K562 (cell line): ENCODE results near the gene ZDHHC5. TPM values are rescaled to one million over a fixed set of nuclear protein-coding genes. Genes with fewer than 3 reads are reported as not detected.

Experiments used
- ATAC-seq: fragments of 200-7000 bp; cut with Tn5 transposase; 3 replicates; pipeline ENCODE4 v1.9.1; 2020; ENCODE audit warnings: moderate library complexity
- BruUV-seq: library from RNA; stranded (reverse); fragments of 400-500 nt; replicated peaks from 2 replicates; lab custom pipeline; 2021; lab: Mats Ljungman, UMichigan
- CTCF ChIA-PET: fragments of 300-600 bp; formaldehyde crosslinking; extraction: SDS; loops from one replicate; lab custom pipeline; 2021; ENCODE audit warnings: low intra/inter-chr PET ratio; lab: Yijun Ruan, JAX
- POLR2A ChIA-PET: fragments of 300-600, 350-650 bp; sonication (Branson Sonifier 250); formaldehyde crosslinking; extraction: SDS; loops from one replicate; lab custom pipeline; 2021; ENCODE audit warnings: antibody characterized with exemption, inconsistent platforms; lab: Yijun Ruan, JAX
- DNase-seq, 4 experiments: peaks; one replicate each; pipeline versions ENCODE4 v3.0.0 to v3.0.0-alpha.2; 2011 to 2018; ENCODE audit warnings: low spot score in 3 of 4, mixed read lengths in 3 of 4; ENCODE audit errors: extremely low read depth in 1 of 4
- FAIRE-seq: peaks from 2 replicates; lab custom pipeline; 2011; peaks lifted over from hg19 to GRCh38; lab: Jason Lieb, UNC
- H2AFZ ChIP-seq: 2 replicates; pipeline ENCODE4 v1.6.0; 2011; ENCODE audit warnings: low read depth, low read length, control low read depth, inconsistent platforms
- H3K27ac ChIP-seq: fragments of 200-600 bp; 3 replicates; pipeline ENCODE4 v1.8.0; 2011; ENCODE audit warnings: low read depth, mild to moderate bottlenecking, control low read depth, inconsistent platforms, low read length, moderate library complexity, mixed read lengths; ENCODE audit errors: extremely low read depth
- H3K27me3 ChIP-seq, 2 experiments: fragments of 300-600 bp in 1 of 2; 2 replicates in 1 of 2; 3 replicates in 1 of 2; pipeline versions ENCODE4 v1.6.0 to v1.8.0; 2011; ENCODE audit warnings: inconsistent platforms in 2 of 2, low read length in 2 of 2, mild to moderate bottlenecking in 1 of 2, mixed read lengths in 1 of 2, moderate library complexity in 1 of 2; ENCODE audit not compliant: control insufficient read depth in 2 of 2, insufficient read depth in 2 of 2
- H3K36me3 ChIP-seq: fragments of 300-600 bp; 3 replicates; pipeline ENCODE4 v1.8.0; 2011; ENCODE audit warnings: mild to moderate bottlenecking, low read length, inconsistent platforms; ENCODE audit not compliant: control insufficient read depth, insufficient read depth
- H3K4me1 ChIP-seq, 2 experiments: fragments of 200-600 bp in 1 of 2; replicated peaks in 1 of 2; 2 replicates in 1 of 2; 3 replicates in 1 of 2; pipeline versions ENCODE4 v1.5.1 to v1.8.0; 2011; ENCODE audit warnings: inconsistent platforms in 2 of 2, low read length in 2 of 2, mild to moderate bottlenecking in 1 of 2, mixed read lengths in 1 of 2, moderate library complexity in 1 of 2; ENCODE audit not compliant: control insufficient read depth in 2 of 2, insufficient read depth in 2 of 2
- H3K4me2 ChIP-seq: 2 replicates; pipeline ENCODE4 v1.6.1; 2011; ENCODE audit warnings: low read length, control low read depth, inconsistent platforms, mixed read lengths; ENCODE audit not compliant: insufficient read depth
- H3K4me3 ChIP-seq: fragments of 200-600 bp; sonication (generic), shearing (Covaris generic); 2 replicates; pipeline ENCODE4 v1.5.1; 2016; ENCODE audit warnings: control low read depth, inconsistent platforms
- H3K79me2 ChIP-seq: fragments of 200-600 bp; 3 replicates; pipeline ENCODE4 v1.8.0; 2011; ENCODE audit warnings: low read length, inconsistent platforms; ENCODE audit not compliant: control insufficient read depth, insufficient read depth
- H3K9ac ChIP-seq, 2 experiments: 2 replicates each; pipeline versions ENCODE4 v1.6.0 to v1.6.1; 2011; ENCODE audit warnings: low read depth in 2 of 2, low read length in 2 of 2, control low read depth in 1 of 2, inconsistent platforms in 1 of 2, mild to moderate bottlenecking in 1 of 2, mixed read lengths in 1 of 2; ENCODE audit not compliant: insufficient read depth in 1 of 2
- H3K9me1 ChIP-seq: one replicate; pipeline ENCODE4 v1.6.0; 2011; ENCODE audit warnings: inconsistent platforms, mild to moderate bottlenecking, low read length, moderate library complexity; ENCODE audit not compliant: control insufficient read depth, insufficient read depth
- H3K9me3 ChIP-seq: replicated peaks from 2 replicates; pipeline ENCODE4 v1.5.1; 2011; ENCODE audit warnings: low read depth, low read length, inconsistent platforms; ENCODE audit not compliant: control insufficient read depth, insufficient read depth
- H4K20me1 ChIP-seq: replicated peaks from 2 replicates; pipeline ENCODE4 v1.6.1; 2011; ENCODE audit warnings: low read length, inconsistent platforms, mixed read lengths; ENCODE audit not compliant: control insufficient read depth, insufficient read depth
- CREM ChIP-seq: IDR thresholded peaks from 2 replicates; pipeline ENCODE4 v1.6.1; 2014; ENCODE audit warnings: antibody characterized with exemption, low read depth
- FOXJ2 ChIP-seq: fragments of 200-800 bp; sonication (Bioruptor generic); IDR thresholded peaks from 2 replicates; pipeline ENCODE4 v1.6.1; 2016; ENCODE audit warnings: missing genetic modification characterization, missing compliant biosample characterization
- FOXK2 ChIP-seq, 2 experiments: fragments of 450-650 bp; IDR thresholded peaks in 1 of 2; conservative IDR thresholded peaks in 1 of 2; 2 replicates each; pipeline ENCODE4 v1.6.1; 2016; ENCODE audit warnings: low read depth in 2 of 2, mild to moderate bottlenecking in 1 of 2
- NR2C2 ChIP-seq, 2 experiments: fragments of 200-800 bp in 1 of 2; sonication (Bioruptor generic) in 1 of 2; sonication (generic) in 1 of 2; formaldehyde crosslinking in 1 of 2; IDR thresholded peaks; 2 replicates each; pipeline versions ENCODE4 v1.6.1 to v1.8.0; 2016 to 2022; ENCODE audit warnings: mild to moderate bottlenecking in 1 of 2, missing compliant biosample characterization in 1 of 2, missing genetic modification characterization in 1 of 2, missing genetic modification reagents in 1 of 2
- ZNF224 ChIP-seq: sonication (generic); formaldehyde crosslinking; IDR thresholded peaks from 2 replicates; pipeline ENCODE4 v1.8.0; 2022; ENCODE audit warnings: mild to moderate bottlenecking, missing genetic modification reagents
- WGBS: fragments of 100-300 bp; shearing (Covaris generic); methylation state at CpG from one replicate; pipeline ENCODE4 v1.1.6; 2016; ENCODE audit warnings: low coverage, mixed read lengths; ENCODE audit not compliant: insufficient coverage; ENCODE audit errors: missing lambda C conversion rate; 5-methylcytosine and 5-hydroxymethylcytosine counted together
- in situ Hi-C: fragments of 300-500 bp; cut with MboI; formaldehyde crosslinking; loops from 4 replicates; pipeline ENCODE4 v1.15.0; 2018; ENCODE audit warnings: inconsistent platforms, mixed read lengths
- intact Hi-C: fragments of 100-400 bp; cut with micrococcal nuclease; formaldehyde crosslinking; loops from 2 replicates; pipeline ENCODE4 v1.14.2; 2022
- polyA plus RNA-seq, 8 experiments: library from polyadenylated mRNA; depleted of rRNA in 4 of 8; stranded (reverse) in 5 of 8; unstranded in 3 of 8; fragments of >200 nt; fragmentation: Nextera tagmentation in 2 of 8; fragmentation: Illumina TruSeq in 1 of 8; extraction: Ambion mirVana in 2 of 8; extraction: Trizol in 1 of 8; gene quantifications; 2 replicates each; pipeline versions ENCODE4 v1.2.1 to v1.2.3, GENCODE V29; 2011 to 2014; ENCODE audit warnings: inconsistent platforms in 1 of 8, missing spikeins in 1 of 8
- total RNA-seq, 7 experiments: library from RNA; depleted of rRNA in 6 of 7; stranded (reverse); fragments of >200 nt in 6 of 7; fragmentation: Illumina TruSeq in 2 of 7; extraction: Trizol in 2 of 7; gene quantifications; 2 replicates each; pipeline versions ENCODE4 v1.2.1 to v1.2.3, GENCODE V29; 2011 to 2021; ENCODE audit warnings: low replicate concordance in 1 of 7
- TF ChIP-seq, protein P1 (sequence below), 2 experiments: fragments of 450-650 bp; formaldehyde crosslinking in 1 of 2; IDR thresholded peaks; 2 replicates each; pipeline versions ENCODE4 v1.4.0 to v1.6.1; 2014 to 2020; ENCODE audit warnings: mild to moderate bottlenecking in 2 of 2, borderline replicate concordance in 1 of 2, low read depth in 1 of 2

ZDHHC5 gene
- total and polyA plus RNA-seq, 9 of the 15 experiments (the other 6 are each of a cell fraction or from before 2014, with no cell fraction given), result 3.8 to 64.2 (median 35.9) TPM

GRCh38 chr11:57658023-57658361 is 9.9 kb upstream of the ZDHHC5 start:
- in situ Hi-C loops (loop anchor here (25.0 kb wide), 1 partner anchor 854 kb away; the partner anchor contains the start of gene OR5B21), intact Hi-C loops (no loop called here)
- ATAC-seq (0 out of 3 replicates have a peak, but pooled peaks have one; percentile 3), FAIRE-seq (no peak), DNase-seq (no peak)
- Histone ChIP-seq H2AFZ (peak overlapping the region; percentile 87), H3K9me1 (no peaks in the 10 kb centered on the region), H3K36me3 (peaks cover 34% of the 10 kb centered on the region; the same call in 2 of the 3 replicates), H3K9me3 (no peaks in the 10 kb centered on the region), H3K4me2 (peak overlapping the region; percentile 98), H3K4me3 (peak overlapping the region; percentile 76), H3K27me3 (no peaks in the 10 kb centered on the region), H4K20me1 (no peaks in the 10 kb centered on the region), H3K27ac (peak overlapping the region; percentile 74), H3K79me2 (peaks cover 23% of the 10 kb centered on the region), H3K4me1 (peaks cover 2 to 11% of the 10 kb centered on the region in 2 experiments; a peak in 3 of 5 replicates), H3K9ac (peak overlapping the region; percentile 88 to 89)
- BruUV-seq, result TSS peak; percentile 83
- ChIA-PET CTCF (interaction anchor here (1.0 kb wide), 1 partner anchor 199 kb away, joined by 4 read pairs; no protein-coding TSS in a partner anchor), POLR2A (interaction anchor here (0.7 to 1.7 kb wide), 2 partner anchors 9 to 173 kb away, joined by 3 to 6 read pairs; no protein-coding TSS in a partner anchor)
- WGBS, result 2% methylated on average over 8 of the region's 8 CpGs
- TF ChIP-seq CREM, result no peak
- 0 out of 2 replicates have a peak, but pooled peaks have one; percentile 25 for TF ChIP-seq FOXJ2 (tag)
- TF ChIP-seq FOXK2 (conservative IDR thresholded peaks at IDR 0.05 in 1 of 2, IDR thresholded peaks at IDR 0.05 in 1 of 2; ENCODE audit: low read depth in 2 of 2), result no peak
- no peak for TF ChIP-seq ZNF224
- TF ChIP-seq, protein P1, sequence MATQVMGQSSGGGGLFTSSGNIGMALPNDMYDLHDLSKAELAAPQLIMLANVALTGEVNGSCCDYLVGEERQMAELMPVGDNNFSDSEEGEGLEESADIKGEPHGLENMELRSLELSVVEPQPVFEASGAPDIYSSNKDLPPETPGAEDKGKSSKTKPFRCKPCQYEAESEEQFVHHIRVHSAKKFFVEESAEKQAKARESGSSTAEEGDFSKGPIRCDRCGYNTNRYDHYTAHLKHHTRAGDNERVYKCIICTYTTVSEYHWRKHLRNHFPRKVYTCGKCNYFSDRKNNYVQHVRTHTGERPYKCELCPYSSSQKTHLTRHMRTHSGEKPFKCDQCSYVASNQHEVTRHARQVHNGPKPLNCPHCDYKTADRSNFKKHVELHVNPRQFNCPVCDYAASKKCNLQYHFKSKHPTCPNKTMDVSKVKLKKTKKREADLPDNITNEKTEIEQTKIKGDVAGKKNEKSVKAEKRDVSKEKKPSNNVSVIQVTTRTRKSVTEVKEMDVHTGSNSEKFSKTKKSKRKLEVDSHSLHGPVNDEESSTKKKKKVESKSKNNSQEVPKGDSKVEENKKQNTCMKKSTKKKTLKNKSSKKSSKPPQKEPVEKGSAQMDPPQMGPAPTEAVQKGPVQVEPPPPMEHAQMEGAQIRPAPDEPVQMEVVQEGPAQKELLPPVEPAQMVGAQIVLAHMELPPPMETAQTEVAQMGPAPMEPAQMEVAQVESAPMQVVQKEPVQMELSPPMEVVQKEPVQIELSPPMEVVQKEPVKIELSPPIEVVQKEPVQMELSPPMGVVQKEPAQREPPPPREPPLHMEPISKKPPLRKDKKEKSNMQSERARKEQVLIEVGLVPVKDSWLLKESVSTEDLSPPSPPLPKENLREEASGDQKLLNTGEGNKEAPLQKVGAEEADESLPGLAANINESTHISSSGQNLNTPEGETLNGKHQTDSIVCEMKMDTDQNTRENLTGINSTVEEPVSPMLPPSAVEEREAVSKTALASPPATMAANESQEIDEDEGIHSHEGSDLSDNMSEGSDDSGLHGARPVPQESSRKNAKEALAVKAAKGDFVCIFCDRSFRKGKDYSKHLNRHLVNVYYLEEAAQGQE (IDR thresholded peaks at IDR 0.05; ENCODE audit: borderline replicate concordance), result no peak
- TF ChIP-seq, protein P1 (CRISPR knock-in tag; IDR thresholded peaks at IDR 0.05; ENCODE audit: low read depth), result no peak
- no peak for TF ChIP-seq NR2C2 (CRISPR knock-in tag; IDR thresholded peaks at IDR 0.05)
- TF ChIP-seq NR2C2 (tag; IDR thresholded peaks at IDR 0.05), result no peak
